Hepatocyte (in vitro differentiated cells): ENCODE results near the gene ATAD3C. TPM values are rescaled to one million over a fixed set of nuclear protein-coding genes. Genes with fewer than 3 reads are reported as not detected.

Source experiments
- DNase-seq: peaks from one replicate; pipeline ENCODE4 v3.0.0-alpha.2; 2016; ENCODE audit warnings: low spot score
- H2AFZ ChIP-seq: fragments of 200-600 bp; sonication (generic); 2 replicates; pipeline ENCODE4 v1.6.0; 2016; ENCODE audit warnings: antibody characterized with exemption, mild to moderate bottlenecking
- H3K27ac ChIP-seq: fragments of 200-600 bp; sonication (generic); 2 replicates; pipeline ENCODE4 v1.5.1; 2016; ENCODE audit warnings: mild to moderate bottlenecking
- H3K27me3 ChIP-seq: fragments of 200-600 bp; sonication (generic); 2 replicates; pipeline ENCODE4 v1.6.1; 2016
- H3K36me3 ChIP-seq: fragments of 200-600 bp; sonication (generic); replicated peaks from 2 replicates; pipeline ENCODE4 v1.5.1; 2016; ENCODE audit warnings: low read depth; ENCODE audit not compliant: insufficient read depth
- H3K4me1 ChIP-seq: fragments of 200-600 bp; sonication (generic); 2 replicates; pipeline ENCODE4 v1.5.1; 2016; ENCODE audit warnings: mild to moderate bottlenecking, moderate library complexity; ENCODE audit not compliant: insufficient read depth
- H3K4me2 ChIP-seq: fragments of 200-600 bp; sonication (generic); 2 replicates; pipeline ENCODE4 v1.6.0; 2016
- H3K4me3 ChIP-seq: fragments of 200-600 bp; sonication (generic); 2 replicates; pipeline ENCODE4 v1.5.1; 2016; ENCODE audit warnings: mild to moderate bottlenecking
- H3K79me2 ChIP-seq: fragments of 200-600 bp; sonication (generic); 2 replicates; pipeline ENCODE4 v1.6.0; 2017; ENCODE audit warnings: mild to moderate bottlenecking
- H3K9me2 ChIP-seq: fragments of 200-600 bp; sonication (generic); replicated peaks from 2 replicates; pipeline ENCODE4 v1.6.0; 2017; ENCODE audit warnings: mild to moderate bottlenecking; ENCODE audit not compliant: insufficient read depth
- H3K9me3 ChIP-seq: fragments of 200-600 bp; sonication (generic); 2 replicates; pipeline ENCODE4 v1.5.1; 2016; ENCODE audit warnings: low read depth, mild to moderate bottlenecking
- H4K20me1 ChIP-seq: fragments of 200-600 bp; sonication (generic); 2 replicates; pipeline ENCODE4 v1.6.0; 2016; ENCODE audit warnings: mild to moderate bottlenecking; ENCODE audit not compliant: insufficient read depth, poor library complexity, severe bottlenecking
- EZH2 ChIP-seq: fragments of 200-600 bp; sonication (generic); IDR thresholded peaks from 2 replicates; pipeline ENCODE4 v1.6.1; 2016; ENCODE audit warnings: antibody characterized with exemption, mild to moderate bottlenecking, borderline replicate concordance
- EZH2phosphoT487 ChIP-seq: fragments of 200-600 bp; sonication (generic); IDR thresholded peaks from one replicate; pipeline ENCODE4 v1.6.1; 2018; ENCODE audit warnings: antibody characterized with exemption, mild to moderate bottlenecking, low read depth, moderate library complexity; ENCODE audit not compliant: unreplicated experiment, severe bottlenecking
- WGBS: methylation state at CpG from one replicate; pipeline ENCODE4 v1.1.6; 2016; ENCODE audit warnings: low lambda C conversion rate; ENCODE audit errors: missing lambda C conversion rate; 5-methylcytosine and 5-hydroxymethylcytosine counted together
- polyA plus RNA-seq: library from polyadenylated mRNA; unstranded; fragments of >200 nt; fragmentation: Nextera tagmentation; extraction: Ambion mirVana; gene quantifications from 2 replicates; pipeline ENCODE4 v1.2.1, GENCODE V29; 2016
- total RNA-seq: library from RNA; depleted of rRNA; stranded (reverse); fragments of >200 nt; gene quantifications from 2 replicates; pipeline ENCODE4 v1.2.3, GENCODE V29; 2014
- TF ChIP-seq, protein P1 (sequence below): fragments of 200-600 bp; sonication (generic); IDR thresholded peaks from 2 replicates; pipeline ENCODE4 v1.5.1; 2016; ENCODE audit warnings: antibody characterized with exemption, mild to moderate bottlenecking; ENCODE audit not compliant: poor library complexity

The ATAD3C gene
- total and polyA plus RNA-seq, 2 experiments from 2014 or later: 0.10 to 1.2 TPM

DNA sequence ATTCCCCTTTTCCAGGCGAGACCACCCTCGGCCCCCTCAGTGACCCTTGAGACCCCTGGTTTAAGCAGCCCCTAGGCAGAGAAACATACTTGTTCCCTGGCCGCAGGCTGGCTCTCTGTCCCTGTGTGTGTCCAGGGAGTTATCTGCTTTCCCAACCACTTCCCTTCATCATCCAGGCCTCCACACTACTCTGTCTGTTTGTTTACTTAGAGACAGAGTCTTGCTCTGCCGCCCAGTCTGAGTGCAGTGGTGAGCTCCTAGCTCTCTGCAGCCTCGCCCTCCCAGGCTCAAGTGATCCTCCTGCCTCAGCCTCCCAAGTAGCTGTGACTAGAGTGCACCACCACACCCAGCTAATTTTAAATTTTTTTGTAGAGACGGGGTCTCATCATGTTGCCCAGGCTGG, 19.8 kb upstream of the ATAD3C start:
- H3K4me2 ChIP-seq: peak overlapping the region; percentile 66
- 83% methylated on average over 6 of the region's 6 CpGs for WGBS
- no peaks in the 10 kb centered on the region for H3K9me2 ChIP-seq
- no peak overlapping the region for H3K4me3 ChIP-seq
- no peaks in the 10 kb centered on the region for H3K27me3 ChIP-seq
- H3K4me1 ChIP-seq: peaks cover 53% of the 10 kb centered on the region
- DNase-seq: no peak
- no peak for TF ChIP-seq EZH2phosphoT487
- TF ChIP-seq, protein P1, sequence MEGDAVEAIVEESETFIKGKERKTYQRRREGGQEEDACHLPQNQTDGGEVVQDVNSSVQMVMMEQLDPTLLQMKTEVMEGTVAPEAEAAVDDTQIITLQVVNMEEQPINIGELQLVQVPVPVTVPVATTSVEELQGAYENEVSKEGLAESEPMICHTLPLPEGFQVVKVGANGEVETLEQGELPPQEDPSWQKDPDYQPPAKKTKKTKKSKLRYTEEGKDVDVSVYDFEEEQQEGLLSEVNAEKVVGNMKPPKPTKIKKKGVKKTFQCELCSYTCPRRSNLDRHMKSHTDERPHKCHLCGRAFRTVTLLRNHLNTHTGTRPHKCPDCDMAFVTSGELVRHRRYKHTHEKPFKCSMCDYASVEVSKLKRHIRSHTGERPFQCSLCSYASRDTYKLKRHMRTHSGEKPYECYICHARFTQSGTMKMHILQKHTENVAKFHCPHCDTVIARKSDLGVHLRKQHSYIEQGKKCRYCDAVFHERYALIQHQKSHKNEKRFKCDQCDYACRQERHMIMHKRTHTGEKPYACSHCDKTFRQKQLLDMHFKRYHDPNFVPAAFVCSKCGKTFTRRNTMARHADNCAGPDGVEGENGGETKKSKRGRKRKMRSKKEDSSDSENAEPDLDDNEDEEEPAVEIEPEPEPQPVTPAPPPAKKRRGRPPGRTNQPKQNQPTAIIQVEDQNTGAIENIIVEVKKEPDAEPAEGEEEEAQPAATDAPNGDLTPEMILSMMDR: no peak
- no peak for TF ChIP-seq EZH2
- H2AFZ ChIP-seq: no peak overlapping the region
- peak overlapping the region; percentile 96 for H3K27ac ChIP-seq
- no peaks in the 10 kb centered on the region for H3K9me3 ChIP-seq
- H4K20me1 ChIP-seq: no peaks in the 10 kb centered on the region
- H3K36me3 ChIP-seq: no peaks in the 10 kb centered on the region
- H3K79me2 ChIP-seq: no peaks in the 10 kb centered on the region

DNA sequence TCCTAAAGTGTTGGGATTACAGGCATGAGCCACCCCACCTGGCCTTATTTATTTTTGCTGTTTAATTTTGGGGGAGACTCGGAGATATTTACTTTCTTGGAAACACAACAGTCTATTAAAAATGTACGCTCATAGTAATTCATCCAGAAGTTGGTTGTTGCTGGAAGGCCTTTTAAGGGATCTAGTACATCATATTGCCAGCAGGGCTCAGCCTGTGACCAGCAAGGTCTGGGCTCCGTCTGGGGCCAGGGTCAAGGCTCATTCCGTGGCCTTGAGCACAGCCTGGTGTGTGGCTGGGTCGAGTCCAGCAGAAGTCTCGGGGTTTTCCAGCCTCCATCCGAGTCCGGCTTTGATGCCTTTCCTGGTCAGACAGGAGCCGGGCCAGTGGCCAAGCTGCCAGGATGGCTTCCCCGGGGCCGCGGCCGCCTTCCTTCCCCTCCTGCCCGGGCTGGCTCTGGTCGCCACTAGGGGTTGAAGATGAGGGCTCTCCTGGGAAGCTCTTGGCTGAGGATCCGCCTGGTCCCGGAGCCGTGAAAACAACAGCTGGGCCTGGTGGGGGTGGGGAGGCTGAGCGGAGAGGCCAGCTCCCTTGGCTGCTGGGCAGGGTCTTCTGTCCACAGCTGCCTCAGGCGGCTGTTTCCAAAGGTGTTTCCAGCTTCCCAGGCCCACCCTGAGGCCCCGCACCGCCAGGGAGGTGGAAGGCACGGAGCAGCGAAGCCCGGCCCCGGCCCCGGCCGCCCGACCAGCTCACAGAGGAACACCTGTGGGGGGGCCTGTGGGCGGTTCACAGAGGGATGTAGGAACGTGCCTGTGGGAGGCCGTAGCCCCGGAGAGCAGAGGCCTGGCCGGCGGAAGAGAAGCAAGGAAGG, 19.1 kb upstream of the ATAD3C start:
- DNase-seq: peak; percentile 74
- WGBS: 30% methylated on average over 33 of the region's 35 CpGs
- H3K4me2 ChIP-seq: peak overlapping the region; percentile 66
- peak overlapping the region; percentile 96 for H3K27ac ChIP-seq
- H2AFZ ChIP-seq: peak overlapping the region; percentile 62
- TF ChIP-seq EZH2: no peak
- TF ChIP-seq, protein P1: peak; percentile 6
- no peaks in the 10 kb centered on the region for H3K79me2 ChIP-seq
- H3K4me1 ChIP-seq: peaks cover 60% of the 10 kb centered on the region
- H3K9me3 ChIP-seq: no peaks in the 10 kb centered on the region
- no peaks in the 10 kb centered on the region for H4K20me1 ChIP-seq
- H3K27me3 ChIP-seq: no peaks in the 10 kb centered on the region
- H3K9me2 ChIP-seq: no peaks in the 10 kb centered on the region
- H3K36me3 ChIP-seq: no peaks in the 10 kb centered on the region
- H3K4me3 ChIP-seq: no peak overlapping the region

DNA sequence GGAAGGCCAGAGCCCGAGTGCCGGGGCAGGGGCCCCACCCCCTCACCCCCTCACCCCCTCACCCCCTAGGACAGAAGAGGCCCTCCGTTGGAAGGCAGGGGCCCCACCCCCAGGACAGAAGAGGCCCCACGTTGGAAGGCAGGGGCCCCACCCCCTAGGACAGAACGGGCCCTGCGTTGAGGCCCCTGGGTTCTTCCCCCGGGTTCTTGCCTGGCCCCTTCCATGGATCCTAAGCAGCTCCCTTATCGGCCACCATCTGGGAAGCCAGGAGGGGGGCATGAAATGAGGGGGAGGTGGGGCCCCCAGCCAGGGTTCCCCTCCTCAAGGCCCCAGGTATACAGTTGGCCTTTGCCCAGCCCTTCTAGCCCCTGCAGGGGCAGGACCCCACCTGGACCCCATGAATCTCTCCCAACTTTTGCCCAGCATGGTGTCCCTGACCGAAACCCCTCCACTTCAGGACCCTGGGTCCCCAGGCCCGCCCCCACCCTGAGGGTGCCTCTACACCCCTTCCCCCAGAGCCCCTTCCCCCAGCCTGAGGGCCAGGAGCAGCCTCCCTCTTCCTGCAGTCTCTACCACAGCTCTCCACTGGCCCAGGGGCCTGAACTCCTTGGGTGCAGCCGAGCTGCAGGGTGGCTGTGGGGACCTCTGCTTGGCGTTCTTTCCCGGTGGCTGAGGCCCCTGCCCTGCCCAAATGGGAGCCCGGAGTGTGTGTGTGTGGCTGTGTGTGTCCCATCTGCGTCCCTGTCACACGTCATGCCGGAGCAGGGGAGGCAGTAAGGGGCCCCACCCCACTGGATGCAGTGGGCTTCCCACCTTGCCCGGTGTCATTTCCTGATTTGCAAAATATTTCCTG, 18.3 kb upstream of the ATAD3C start:
- H3K4me2 ChIP-seq: peak overlapping the region; percentile 66
- peak overlapping the region; percentile 62 for H2AFZ ChIP-seq

More for the DNA sequence above, 18.3 kb upstream of the ATAD3C start:
- peaks cover 64% of the 10 kb centered on the region for H3K4me1 ChIP-seq
- H3K9me2 ChIP-seq: no peaks in the 10 kb centered on the region
- H3K79me2 ChIP-seq: peaks cover 4% of the 10 kb centered on the region
- 56% methylated on average over 13 of the region's 18 CpGs for WGBS
- no peaks in the 10 kb centered on the region for H3K27me3 ChIP-seq
- peak overlapping the region; percentile 96 for H3K27ac ChIP-seq
- no peak for DNase-seq
- no peak for TF ChIP-seq EZH2
- TF ChIP-seq EZH2phosphoT487: no peak
- TF ChIP-seq, protein P1: no peak
- no peaks in the 10 kb centered on the region for H3K36me3 ChIP-seq
- H4K20me1 ChIP-seq: no peaks in the 10 kb centered on the region
- H3K9me3 ChIP-seq: no peaks in the 10 kb centered on the region
- H3K4me3 ChIP-seq: no peak overlapping the region
